ENCODE measurements around the gene DSTN. TPM values are rescaled to one million over a fixed set of nuclear protein-coding genes. Genes with fewer than 3 reads are reported as not detected.

DSTN gene
- total RNA-seq, 1 donor from 2014 or later, result 193 TPM

DNA sequence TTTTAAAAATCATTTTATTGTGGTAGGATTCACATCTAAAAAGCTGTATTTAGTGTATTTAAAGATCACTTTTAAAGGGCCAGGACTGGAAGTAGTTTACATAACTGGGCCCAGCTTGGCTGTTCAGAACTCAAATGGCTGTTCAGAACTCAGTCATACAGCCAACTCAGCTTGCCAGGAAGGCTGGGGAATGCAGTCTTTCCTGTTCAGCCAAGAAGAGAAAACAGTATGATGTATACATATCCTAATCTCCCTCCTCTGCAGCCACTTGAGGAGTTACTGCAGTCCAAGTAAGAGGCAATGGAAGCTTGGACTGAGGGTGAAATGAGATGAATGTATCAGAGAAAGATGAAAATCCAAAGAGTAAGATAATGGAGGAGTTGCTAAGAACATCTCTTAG, 24.6 kb downstream of the DSTN start:
- no peaks in the 10 kb centered on the region for H3K9me3 Mint-ChIP-seq
- H3K36me3 Mint-ChIP-seq, result peaks cover 35% of the 10 kb centered on the region
- peaks cover 42% of the 10 kb centered on the region for H3K4me1 Mint-ChIP-seq (ENCODE audit: unreplicated experiment)
- peak overlapping the region; percentile 72 for H3K4me3 Mint-ChIP-seq
- DNase-seq (ENCODE audit: extremely low spot score, unreplicated experiment), result no peak
- no peaks in the 10 kb centered on the region for H3K27me3 Mint-ChIP-seq
- peak overlapping the region; percentile 89 for H3K27ac Mint-ChIP-seq
- TF ChIP-seq, protein P1, sequence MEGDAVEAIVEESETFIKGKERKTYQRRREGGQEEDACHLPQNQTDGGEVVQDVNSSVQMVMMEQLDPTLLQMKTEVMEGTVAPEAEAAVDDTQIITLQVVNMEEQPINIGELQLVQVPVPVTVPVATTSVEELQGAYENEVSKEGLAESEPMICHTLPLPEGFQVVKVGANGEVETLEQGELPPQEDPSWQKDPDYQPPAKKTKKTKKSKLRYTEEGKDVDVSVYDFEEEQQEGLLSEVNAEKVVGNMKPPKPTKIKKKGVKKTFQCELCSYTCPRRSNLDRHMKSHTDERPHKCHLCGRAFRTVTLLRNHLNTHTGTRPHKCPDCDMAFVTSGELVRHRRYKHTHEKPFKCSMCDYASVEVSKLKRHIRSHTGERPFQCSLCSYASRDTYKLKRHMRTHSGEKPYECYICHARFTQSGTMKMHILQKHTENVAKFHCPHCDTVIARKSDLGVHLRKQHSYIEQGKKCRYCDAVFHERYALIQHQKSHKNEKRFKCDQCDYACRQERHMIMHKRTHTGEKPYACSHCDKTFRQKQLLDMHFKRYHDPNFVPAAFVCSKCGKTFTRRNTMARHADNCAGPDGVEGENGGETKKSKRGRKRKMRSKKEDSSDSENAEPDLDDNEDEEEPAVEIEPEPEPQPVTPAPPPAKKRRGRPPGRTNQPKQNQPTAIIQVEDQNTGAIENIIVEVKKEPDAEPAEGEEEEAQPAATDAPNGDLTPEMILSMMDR (conservative IDR thresholded peaks at IDR 0.05), result no peak

DNA sequence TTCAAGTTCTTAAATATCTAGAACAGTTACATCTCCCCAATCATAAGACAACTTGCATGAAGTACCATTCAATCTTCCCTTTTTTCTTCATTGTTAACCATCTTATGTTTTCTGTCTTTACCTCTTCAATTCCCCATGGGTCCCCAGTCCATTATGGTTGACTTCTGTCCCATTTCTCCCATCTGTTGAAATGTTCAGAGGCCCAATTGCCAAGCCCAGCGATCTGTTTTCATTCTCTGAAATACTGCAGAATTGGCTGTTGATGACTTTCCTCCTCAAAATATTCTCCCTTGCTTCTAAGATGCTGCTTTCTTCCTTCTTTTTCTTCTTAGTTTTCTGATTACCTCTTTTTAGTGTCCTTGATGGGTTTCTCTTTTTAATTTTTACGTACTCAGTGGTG, 26.0 kb downstream of the DSTN start:
- Mint-ChIP-seq H3K36me3 (peaks cover 35% of the 10 kb centered on the region), H3K4me1 (ENCODE audit: unreplicated experiment) (peaks cover 34% of the 10 kb centered on the region), H3K27me3 (no peaks in the 10 kb centered on the region), H3K4me3 (peak overlapping the region; percentile 13), H3K9me3 (no peaks in the 10 kb centered on the region), H3K27ac (peak overlapping the region; percentile 89)
- TF ChIP-seq, protein P1 (conservative IDR thresholded peaks at IDR 0.05), result no peak
- no peak for DNase-seq (ENCODE audit: extremely low spot score, unreplicated experiment)

DNA sequence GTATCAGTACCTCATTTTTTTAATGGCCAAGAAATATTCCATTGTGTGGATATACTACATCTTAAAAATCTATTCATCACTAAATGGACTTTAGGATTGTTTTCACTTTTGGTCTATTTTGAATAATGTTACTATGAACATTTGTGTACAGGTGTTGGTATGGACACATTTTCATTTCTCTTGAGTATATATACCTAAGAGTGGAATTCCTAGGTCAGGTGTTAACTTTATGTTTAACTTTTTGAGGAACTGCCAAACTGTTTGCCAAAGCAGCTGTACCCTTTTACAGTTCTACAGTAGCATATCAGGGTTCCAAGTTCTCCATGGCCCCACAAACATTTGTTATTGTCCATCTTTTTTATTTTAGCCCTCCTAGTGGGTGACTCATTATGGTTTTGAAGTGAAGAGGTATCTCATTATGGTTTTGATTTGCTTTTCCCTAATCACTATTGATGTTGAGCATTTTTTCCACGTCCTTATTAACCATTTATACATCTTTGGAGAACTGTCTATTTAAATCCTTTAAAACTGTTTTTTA, 28.2 kb downstream of the DSTN start:
- Mint-ChIP-seq H3K27ac (peak overlapping the region; percentile 89), H3K36me3 (peaks cover 34% of the 10 kb centered on the region), H3K4me1 (ENCODE audit: unreplicated experiment) (peaks cover 28% of the 10 kb centered on the region), H3K4me3 (no peak overlapping the region), H3K27me3 (no peaks in the 10 kb centered on the region), H3K9me3 (no peaks in the 10 kb centered on the region)
- TF ChIP-seq, protein P1 (conservative IDR thresholded peaks at IDR 0.05), result no peak
- no peak for DNase-seq (ENCODE audit: extremely low spot score, unreplicated experiment)

DNA sequence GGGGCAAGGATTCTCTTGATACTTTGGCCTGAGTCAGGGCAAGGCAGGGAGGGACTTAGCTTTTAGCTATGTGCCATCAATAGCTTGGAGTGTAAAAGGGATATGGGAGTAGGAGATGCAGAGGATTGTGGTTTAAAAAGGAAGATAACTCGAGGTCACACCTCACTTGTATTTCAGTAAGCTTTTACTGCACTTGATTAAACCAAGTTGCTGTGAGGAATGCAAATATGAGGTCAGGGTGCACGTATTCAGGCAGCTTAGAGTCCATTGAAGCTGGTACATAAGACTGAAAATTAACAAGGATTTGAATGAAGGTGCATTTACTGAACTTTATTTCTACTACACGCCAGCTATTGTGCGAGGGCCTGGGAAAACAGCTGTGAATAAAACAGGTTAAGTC, 32.1 kb downstream of the DSTN start:
- peaks cover 14% of the 10 kb centered on the region for H3K4me1 Mint-ChIP-seq (ENCODE audit: unreplicated experiment)
- peaks cover 38% of the 10 kb centered on the region for H3K36me3 Mint-ChIP-seq
- TF ChIP-seq, protein P1 (conservative IDR thresholded peaks at IDR 0.05), result no peak
- DNase-seq (ENCODE audit: extremely low spot score, unreplicated experiment), result no peak
- no peaks in the 10 kb centered on the region for H3K9me3 Mint-ChIP-seq
- H3K27ac Mint-ChIP-seq, result peak overlapping the region; percentile 38
- no peak overlapping the region for H3K4me3 Mint-ChIP-seq
- H3K27me3 Mint-ChIP-seq, result no peaks in the 10 kb centered on the region

DNA sequence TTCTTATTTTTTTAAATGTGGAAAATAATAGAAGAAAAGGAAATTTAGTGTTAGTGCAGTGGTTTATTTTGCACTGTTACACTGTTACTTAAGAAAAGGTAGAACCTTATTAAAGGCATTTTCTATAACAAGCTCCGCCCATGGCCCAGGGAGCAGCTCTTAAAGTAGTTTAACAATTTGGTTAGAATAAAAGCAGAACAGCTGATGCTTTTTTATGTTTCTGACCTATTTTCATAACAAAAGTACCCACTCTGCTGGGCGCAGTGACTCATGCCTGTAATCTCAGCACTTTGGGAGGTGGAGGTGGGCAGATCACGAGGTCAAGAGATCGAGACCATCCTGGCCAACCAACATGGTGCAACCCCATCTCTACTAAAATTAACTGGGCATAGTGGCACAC, 32.6 kb downstream of the DSTN start:
- H3K4me3 Mint-ChIP-seq, result no peak overlapping the region
- no peaks in the 10 kb centered on the region for H3K27me3 Mint-ChIP-seq
- H3K4me1 Mint-ChIP-seq (ENCODE audit: unreplicated experiment), result peaks cover 14% of the 10 kb centered on the region
- H3K9me3 Mint-ChIP-seq, result no peaks in the 10 kb centered on the region
- no peak overlapping the region for H3K27ac Mint-ChIP-seq
- H3K36me3 Mint-ChIP-seq, result peaks cover 33% of the 10 kb centered on the region
- no peak for DNase-seq (ENCODE audit: extremely low spot score, unreplicated experiment)
- TF ChIP-seq, protein P1 (conservative IDR thresholded peaks at IDR 0.05), result no peak

Data from type B pancreatic cell (in vitro differentiated cells).